ENCODE data around the gene CXCL14. TPM values are rescaled to one million over a fixed set of nuclear protein-coding genes. Genes with fewer than 3 reads are reported as not detected.

The CXCL14 gene
- polyA plus RNA-seq, 3 donors from 2014 or later, result not detected

- Mint-ChIP-seq H3K36me3 (no peaks in the 10 kb centered on the region), H3K4me3 (no peak overlapping the region), H3K27ac (no peak overlapping the region), H3K27me3 (ENCODE audit: low read depth in 3 of 3) (peaks cover 0 to 5% (median 3%) of the 10 kb centered on the region in 3 donors), H3K9me3 (no peaks in the 10 kb centered on the region), H3K4me1 (no peaks in the 10 kb centered on the region)
- DNase-seq, result no peak
Observed at GRCh38 chr5:135569755-135570452, 8.9 kb downstream of the CXCL14 start.

- Mint-ChIP-seq H3K27ac (no peak overlapping the region), H3K4me1 (no peaks in the 10 kb centered on the region), H3K36me3 (no peaks in the 10 kb centered on the region), H3K4me3 (no peak overlapping the region), H3K27me3 (ENCODE audit: low read depth in 3 of 3) (peaks cover 0 to 5% (median 3%) of the 10 kb centered on the region in 3 donors), H3K9me3 (no peaks in the 10 kb centered on the region)
- DNase-seq, result no peak
Observed at GRCh38 chr5:135568923-135569360, 9.8 kb downstream of the CXCL14 start.

DNA sequence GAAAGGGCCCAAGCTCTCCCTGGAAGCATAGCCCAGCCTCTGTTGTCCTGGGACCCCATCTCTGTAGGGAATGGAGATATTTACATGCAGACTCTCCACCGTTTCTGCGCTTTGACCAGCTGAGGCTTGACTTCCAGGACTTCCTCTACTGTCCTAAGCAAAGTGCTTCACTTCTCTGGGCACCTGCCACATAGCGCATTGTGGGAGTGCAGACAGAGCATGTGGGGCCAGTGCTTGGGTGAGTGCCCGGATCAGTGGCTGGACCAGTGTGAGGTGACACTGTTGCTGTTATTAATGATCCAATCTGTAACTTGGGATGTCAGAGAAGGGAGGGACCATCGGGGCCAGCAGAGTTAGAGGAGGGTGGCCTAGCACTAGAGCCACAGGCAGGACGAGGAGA is 10.5 kb downstream of the CXCL14 start:
- no peaks in the 10 kb centered on the region for H3K4me1 Mint-ChIP-seq
- H3K4me3 Mint-ChIP-seq, result no peak overlapping the region
- no peaks in the 10 kb centered on the region for H3K9me3 Mint-ChIP-seq
- peaks cover 0 to 4% (median 3%) of the 10 kb centered on the region in 3 donors for H3K27me3 Mint-ChIP-seq (ENCODE audit: low read depth in 3 of 3)
- no peak for DNase-seq
- no peaks in the 10 kb centered on the region for H3K36me3 Mint-ChIP-seq
- no peak overlapping the region for H3K27ac Mint-ChIP-seq

DNA sequence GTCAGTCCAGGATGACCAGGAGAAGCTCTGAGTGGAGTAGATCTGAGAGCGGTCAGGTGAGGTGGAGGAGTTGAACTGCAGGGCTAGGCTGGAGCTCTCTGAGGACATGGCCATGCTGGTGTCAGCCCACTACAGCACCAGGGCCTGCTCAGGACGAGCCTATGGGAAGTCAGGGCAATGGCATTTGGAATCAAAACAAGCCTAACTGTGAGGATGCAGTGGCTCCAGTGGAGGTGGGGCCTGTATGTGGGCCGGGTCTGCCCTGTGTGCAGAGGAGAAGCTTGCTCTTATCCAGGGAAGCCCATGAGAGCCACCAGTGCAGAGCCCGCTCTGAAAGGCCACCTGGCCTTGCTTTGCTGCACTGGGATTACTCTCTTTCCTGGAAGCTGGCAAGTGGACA is 11.1 kb downstream of the CXCL14 start:
- Mint-ChIP-seq H3K27ac (no peak overlapping the region), H3K27me3 (ENCODE audit: low read depth in 3 of 3) (peaks cover 0 to 4% (median 3%) of the 10 kb centered on the region in 3 donors), H3K4me3 (no peak overlapping the region), H3K36me3 (no peaks in the 10 kb centered on the region), H3K4me1 (no peaks in the 10 kb centered on the region), H3K9me3 (no peaks in the 10 kb centered on the region)
- no peak for DNase-seq

- Mint-ChIP-seq H3K9me3 (no peaks in the 10 kb centered on the region), H3K4me1 (no peaks in the 10 kb centered on the region), H3K27ac (no peak overlapping the region), H3K27me3 (ENCODE audit: low read depth in 3 of 3) (peaks cover 0 to 4% (median 0%) of the 10 kb centered on the region in 3 donors), H3K36me3 (no peaks in the 10 kb centered on the region), H3K4me3 (no peak overlapping the region)
- no peak for DNase-seq
Observed at GRCh38 chr5:135566422-135567400, 12.1 kb downstream of the CXCL14 start.

- no peaks in the 10 kb centered on the region for H3K9me3 Mint-ChIP-seq
- no peak overlapping the region for H3K27ac Mint-ChIP-seq
- no peak overlapping the region for H3K4me3 Mint-ChIP-seq
- H3K4me1 Mint-ChIP-seq, result peaks cover 0 to 1% of the 10 kb centered on the region in 2 donors
- H3K27me3 Mint-ChIP-seq (ENCODE audit: low read depth in 3 of 3), result peaks cover 0 to 4% (median 0%) of the 10 kb centered on the region in 3 donors
- H3K36me3 Mint-ChIP-seq, result no peaks in the 10 kb centered on the region
- DNase-seq, result peak; percentile 22 to 41 (median 37)
Observed at GRCh38 chr5:135565725-135566421, 12.9 kb downstream of the CXCL14 start.

DNA sequence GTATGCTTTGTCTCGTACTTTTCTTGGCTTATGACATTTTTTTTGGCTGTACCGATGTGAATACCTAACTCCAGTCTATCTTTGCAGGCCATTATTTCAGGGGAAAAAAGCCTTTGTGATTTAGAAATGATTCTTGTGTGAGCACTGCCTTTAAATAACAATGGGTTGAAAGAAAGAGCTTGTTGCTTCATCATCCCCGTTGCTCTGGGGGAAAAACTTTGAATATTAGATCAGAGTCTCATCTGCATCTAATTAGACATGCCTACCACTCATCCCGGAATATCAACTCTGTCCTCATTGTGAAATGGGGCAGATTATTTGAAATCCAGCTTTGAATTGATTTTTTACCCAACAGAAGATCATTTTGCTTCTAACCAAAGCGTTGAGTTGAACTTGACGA is 13.5 kb downstream of the CXCL14 start:
- Mint-ChIP-seq H3K4me1 (peaks cover 0 to 4% of the 10 kb centered on the region in 2 donors), H3K27ac (no peak overlapping the region), H3K27me3 (ENCODE audit: low read depth in 3 of 3) (peaks cover 0 to 6% (median 2%) of the 10 kb centered on the region in 3 donors), H3K4me3 (no peak overlapping the region), H3K9me3 (no peaks in the 10 kb centered on the region), H3K36me3 (no peaks in the 10 kb centered on the region)
- DNase-seq, result no peak

DNA sequence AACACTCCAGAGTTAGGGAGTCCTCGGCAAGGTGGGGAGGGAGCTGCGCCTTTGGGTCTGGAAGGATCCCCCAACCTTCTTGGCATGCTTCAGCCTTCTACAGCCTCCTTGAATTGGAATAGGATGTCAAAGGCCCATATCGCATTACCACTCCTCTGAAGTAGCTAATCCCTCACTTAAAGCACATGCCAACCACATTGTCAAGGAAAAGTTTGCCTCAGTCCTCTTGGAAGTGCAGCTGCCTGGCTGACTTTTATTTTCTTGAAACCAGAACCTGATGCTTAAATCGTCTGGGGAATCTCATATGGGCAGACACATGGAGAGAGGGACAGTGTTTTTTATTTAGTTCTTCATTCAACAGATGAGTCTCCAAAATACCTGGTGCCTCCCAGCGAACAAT is 14.5 kb downstream of the CXCL14 start:
- DNase-seq, result no peak
- no peak overlapping the region for H3K4me3 Mint-ChIP-seq
- no peaks in the 10 kb centered on the region for H3K36me3 Mint-ChIP-seq
- no peaks in the 10 kb centered on the region for H3K9me3 Mint-ChIP-seq
- H3K27me3 Mint-ChIP-seq (ENCODE audit: low read depth in 3 of 3), result peaks cover 0 to 6% (median 2%) of the 10 kb centered on the region in 3 donors
- H3K27ac Mint-ChIP-seq, result no peak overlapping the region
- H3K4me1 Mint-ChIP-seq, result peaks cover 0 to 4% of the 10 kb centered on the region in 2 donors

DNA sequence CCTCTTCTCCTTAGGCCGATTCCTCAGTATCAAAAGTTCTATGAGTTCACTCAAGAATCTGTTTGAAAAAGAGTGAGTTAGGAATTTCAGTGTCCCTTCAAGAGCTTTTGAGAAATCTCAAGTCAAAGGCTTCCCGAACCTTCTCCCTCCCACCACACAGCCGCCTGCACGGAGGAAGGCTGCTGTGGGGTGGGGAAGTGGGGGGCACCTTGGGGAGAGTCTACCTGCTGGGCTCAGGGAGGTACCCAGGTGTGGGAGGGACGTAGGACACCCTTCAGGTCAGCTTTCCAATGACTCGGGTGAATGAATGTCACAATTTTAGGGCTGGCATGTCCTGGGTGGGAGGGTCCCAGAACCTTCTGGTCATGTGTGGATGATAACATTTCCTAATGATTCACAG is 17.5 kb downstream of the CXCL14 start:
- H3K4me1 Mint-ChIP-seq, result peaks cover 0 to 4% of the 10 kb centered on the region in 2 donors
- H3K36me3 Mint-ChIP-seq, result no peaks in the 10 kb centered on the region
- peaks cover 2 to 6% (median 5%) of the 10 kb centered on the region in 3 donors for H3K27me3 Mint-ChIP-seq (ENCODE audit: low read depth in 3 of 3)
- H3K27ac Mint-ChIP-seq, result no peak overlapping the region
- no peaks in the 10 kb centered on the region for H3K9me3 Mint-ChIP-seq
- no peak overlapping the region for H3K4me3 Mint-ChIP-seq
- DNase-seq, result no peak

GRCh38 chr5:135560858-135561257 is 17.9 kb downstream of the CXCL14 start:
- peak in 2 of 3 donors; percentile 19 to 25 for DNase-seq
- no peaks in the 10 kb centered on the region for H3K36me3 Mint-ChIP-seq
- H3K27me3 Mint-ChIP-seq (ENCODE audit: low read depth in 3 of 3), result peaks cover 2 to 9% (median 2%) of the 10 kb centered on the region in 3 donors
- H3K9me3 Mint-ChIP-seq, result no peaks in the 10 kb centered on the region
- H3K4me1 Mint-ChIP-seq, result peaks cover 0 to 4% of the 10 kb centered on the region in 2 donors
- no peak overlapping the region for H3K4me3 Mint-ChIP-seq
- no peak overlapping the region for H3K27ac Mint-ChIP-seq

GRCh38 chr5:135559354-135559753 is 19.4 kb downstream of the CXCL14 start:
- H3K4me3 Mint-ChIP-seq, result no peak overlapping the region
- no peaks in the 10 kb centered on the region for H3K9me3 Mint-ChIP-seq
- peaks cover 0 to 4% of the 10 kb centered on the region in 2 donors for H3K4me1 Mint-ChIP-seq
- DNase-seq, result no peak
- peaks cover 2 to 12% (median 5%) of the 10 kb centered on the region in 3 donors for H3K27me3 Mint-ChIP-seq (ENCODE audit: low read depth in 3 of 3)
- H3K36me3 Mint-ChIP-seq, result no peaks in the 10 kb centered on the region
- H3K27ac Mint-ChIP-seq, result no peak overlapping the region

DNA sequence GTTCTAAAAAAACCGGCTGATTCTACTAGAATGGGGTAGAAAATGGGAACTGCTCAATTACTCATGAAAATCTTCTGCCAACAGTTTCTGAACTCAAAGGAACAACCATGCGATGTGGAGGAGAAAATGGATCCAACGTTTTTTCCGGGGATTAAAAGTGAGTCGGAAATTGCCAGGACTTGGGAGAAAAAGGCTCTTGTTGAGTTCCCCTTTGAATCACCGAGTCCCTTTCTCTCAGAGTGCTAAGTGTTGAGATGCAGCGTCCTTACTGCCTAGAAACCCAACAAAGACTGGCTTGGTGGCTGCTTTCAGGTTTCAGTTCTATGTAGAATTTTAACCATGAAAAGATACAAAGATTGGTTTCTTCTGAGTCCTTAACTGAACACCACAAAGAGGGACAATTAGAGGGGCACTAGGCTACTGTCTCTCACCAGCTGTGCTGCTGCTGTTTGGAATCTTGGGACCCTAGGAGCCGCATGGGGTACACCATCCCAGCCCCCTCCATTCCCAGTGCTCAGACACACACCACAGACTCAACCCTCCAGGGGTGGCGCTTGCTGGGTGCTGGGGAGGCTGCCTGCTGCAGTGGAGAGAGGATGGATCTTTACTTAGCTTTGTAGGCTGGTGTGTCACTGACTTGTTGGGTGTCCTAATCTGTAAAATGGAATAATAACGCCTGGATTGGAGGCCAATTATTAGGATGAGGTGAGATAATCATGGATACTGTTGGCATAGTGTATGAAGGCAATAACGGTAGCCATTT is 21.5 kb downstream of the CXCL14 start:
- Mint-ChIP-seq H3K27ac (no peak overlapping the region), H3K4me3 (no peak overlapping the region), H3K36me3 (no peaks in the 10 kb centered on the region), H3K27me3 (ENCODE audit: low read depth in 3 of 3) (peaks cover 3 to 14% (median 9%) of the 10 kb centered on the region in 3 donors), H3K9me3 (no peaks in the 10 kb centered on the region), H3K4me1 (peaks cover 0 to 4% of the 10 kb centered on the region in 2 donors)
- DNase-seq, result no peak

- Mint-ChIP-seq H3K27me3 (ENCODE audit: low read depth in 3 of 3) (peaks cover 3 to 16% (median 11%) of the 10 kb centered on the region in 3 donors), H3K27ac (no peak overlapping the region), H3K4me1 (peaks cover 0 to 4% of the 10 kb centered on the region in 2 donors), H3K4me3 (no peak overlapping the region), H3K36me3 (no peaks in the 10 kb centered on the region), H3K9me3 (peaks cover 0 to 3% (median 0%) of the 10 kb centered on the region in 6 donors)
- DNase-seq, result no peak
Observed at GRCh38 chr5:135556620-135557019, 22.2 kb downstream of the CXCL14 start.
